OCI-LY1 (cell line): ENCODE results near the gene TEX38.

Source experiments
- H2AFZ ChIP-seq: fragments of 200-600 bp; sonication (generic), shearing (Covaris generic); 2 replicates; pipeline ENCODE4 v1.6.0; 2014; ENCODE audit warnings: antibody characterized with exemption, mild to moderate bottlenecking, low read length
- H3F3A ChIP-seq: fragments of 200-600 bp; sonication (generic), shearing (Covaris generic); 2 replicates; pipeline ENCODE4 v1.6.0; 2014; ENCODE audit warnings: mild to moderate bottlenecking, antibody characterized with exemption, low read length, moderate library complexity; ENCODE audit not compliant: insufficient read depth
- H3K27ac ChIP-seq: fragments of 200-600 bp; sonication (generic); 2 replicates; pipeline ENCODE4 v1.5.1; 2014; ENCODE audit warnings: low read length, mixed run types, mild to moderate bottlenecking, low read depth; ENCODE audit not compliant: poor library complexity, severe bottlenecking
- H3K27me3 ChIP-seq: fragments of 200-600 bp; sonication (generic); 2 replicates; pipeline ENCODE4 v1.6.0; 2014; ENCODE audit warnings: antibody characterized with exemption, mild to moderate bottlenecking, low read length, moderate library complexity; ENCODE audit not compliant: insufficient read depth
- H3K36me3 ChIP-seq: fragments of 200-600 bp; sonication (generic); 2 replicates; pipeline ENCODE4 v1.6.1; 2014; ENCODE audit warnings: mild to moderate bottlenecking, antibody characterized with exemption, low read length, moderate library complexity, mixed read lengths; ENCODE audit not compliant: insufficient read depth
- H3K4me1 ChIP-seq: fragments of 200-600 bp; sonication (generic); 2 replicates; pipeline ENCODE4 v1.5.1; 2014; ENCODE audit warnings: mild to moderate bottlenecking, low read length, moderate library complexity; ENCODE audit not compliant: insufficient read depth, severe bottlenecking
- H3K4me2 ChIP-seq: fragments of 200-600 bp; sonication (generic), shearing (Covaris generic); 2 replicates; pipeline ENCODE4 v1.6.1; 2014; ENCODE audit warnings: low read length
- H3K4me3 ChIP-seq: fragments of 200-600 bp; sonication (generic); 2 replicates; pipeline ENCODE4 v1.5.1; 2014; ENCODE audit warnings: low read length, low read depth, mild to moderate bottlenecking, mixed read lengths; ENCODE audit not compliant: poor library complexity, severe bottlenecking
- H3K79me2 ChIP-seq: fragments of 200-600 bp; shearing (Covaris generic); 2 replicates; pipeline ENCODE4 v1.6.1; 2016; ENCODE audit warnings: mixed run types, low read length, mixed read lengths; ENCODE audit not compliant: insufficient read depth
- H3K9ac ChIP-seq: fragments of 200-600 bp; sonication (generic), shearing (Covaris generic); 2 replicates; pipeline ENCODE4 v1.6.1; 2014; ENCODE audit warnings: mild to moderate bottlenecking, low read length, mixed read lengths
- H3K9me2 ChIP-seq: fragments of 200-600 bp; sonication (generic), shearing (Covaris generic); 2 replicates; pipeline ENCODE4 v1.6.1; 2014; ENCODE audit warnings: low read depth, mild to moderate bottlenecking, low read length, mixed read lengths
- H3K9me3 ChIP-seq: fragments of 200-600 bp; shearing (Covaris generic); 2 replicates; pipeline ENCODE4 v1.6.1; 2014; ENCODE audit warnings: low read length, mixed read lengths
- H4K20me1 ChIP-seq: fragments of 200-600 bp; sonication (generic), shearing (Covaris generic); 2 replicates; pipeline ENCODE4 v1.6.0; 2016; ENCODE audit warnings: mild to moderate bottlenecking, low read length; ENCODE audit not compliant: insufficient read depth
- CTCF ChIP-seq: fragments of 200-600 bp; sonication (generic), shearing (Covaris generic); IDR thresholded peaks from 2 replicates; pipeline ENCODE4 v1.5.1; 2017; ENCODE audit warnings: mild to moderate bottlenecking, antibody characterized with exemption, low read length, moderate library complexity, mixed read lengths
- EZH2 ChIP-seq: fragments of 200-600 bp; sonication (generic), shearing (Covaris generic); IDR thresholded peaks from 2 replicates; pipeline ENCODE4 v1.8.0; 2017; ENCODE audit warnings: borderline replicate concordance, mixed run types, mild to moderate bottlenecking, antibody characterized with exemption, low read length, moderate library complexity, mixed read lengths

TEX38 gene

GRCh38 chr1:46686255-46686654 is 14.6 kb downstream of the TEX38 start:
- H3K36me3 ChIP-seq = peaks cover 99% of the 10 kb centered on the region
- TF ChIP-seq CTCF (no peak), EZH2 (no peak)
- H3K9ac ChIP-seq = no peak overlapping the region
- no peaks in the 10 kb centered on the region for H3K27me3 ChIP-seq
- H4K20me1 ChIP-seq = no peaks in the 10 kb centered on the region
- no peak overlapping the region for H3K27ac ChIP-seq
- no peaks in the 10 kb centered on the region for H3K4me1 ChIP-seq
- no peaks in the 10 kb centered on the region for H3K9me2 ChIP-seq
- no peaks in the 10 kb centered on the region for H3K79me2 ChIP-seq
- H3K9me3 ChIP-seq = no peaks in the 10 kb centered on the region
- H3K4me2 ChIP-seq = no peak overlapping the region
- no peaks in the 10 kb centered on the region for H3F3A ChIP-seq
- no peak overlapping the region for H3K4me3 ChIP-seq
- no peak overlapping the region for H2AFZ ChIP-seq

- Histone ChIP-seq H3K4me2 (no peak overlapping the region), H3K9ac (no peak overlapping the region), H3K36me3 (peaks cover 99% of the 10 kb centered on the region), H3K27me3 (no peaks in the 10 kb centered on the region), H3K4me1 (no peaks in the 10 kb centered on the region), H2AFZ (no peak overlapping the region), H3K27ac (no peak overlapping the region), H3K9me3 (no peaks in the 10 kb centered on the region), H4K20me1 (no peaks in the 10 kb centered on the region), H3K4me3 (no peak overlapping the region), H3K9me2 (no peaks in the 10 kb centered on the region), H3K79me2 (no peaks in the 10 kb centered on the region), H3F3A (no peaks in the 10 kb centered on the region)
- TF ChIP-seq EZH2 = no peak
- no peak for TF ChIP-seq CTCF
These were observed 15.5 kb downstream of the TEX38 start for GRCh38 chr1:46687093-46687659.

- Histone ChIP-seq H3K4me2 (no peak overlapping the region), H3K9me3 (no peaks in the 10 kb centered on the region), H3K27ac (no peak overlapping the region), H3K4me1 (no peaks in the 10 kb centered on the region), H3K4me3 (no peak overlapping the region), H2AFZ (no peak overlapping the region), H3K9me2 (no peaks in the 10 kb centered on the region), H3F3A (no peaks in the 10 kb centered on the region), H3K9ac (no peak overlapping the region), H3K27me3 (no peaks in the 10 kb centered on the region), H3K79me2 (no peaks in the 10 kb centered on the region), H4K20me1 (no peaks in the 10 kb centered on the region), H3K36me3 (peaks cover 95% of the 10 kb centered on the region)
- TF ChIP-seq CTCF (no peak), EZH2 (no peak)
These were observed 16.4 kb downstream of the TEX38 start for GRCh38 chr1:46687921-46688509.
